ENCODE measurements around the gene S1PR4.

S1PR4 gene

DNA sequence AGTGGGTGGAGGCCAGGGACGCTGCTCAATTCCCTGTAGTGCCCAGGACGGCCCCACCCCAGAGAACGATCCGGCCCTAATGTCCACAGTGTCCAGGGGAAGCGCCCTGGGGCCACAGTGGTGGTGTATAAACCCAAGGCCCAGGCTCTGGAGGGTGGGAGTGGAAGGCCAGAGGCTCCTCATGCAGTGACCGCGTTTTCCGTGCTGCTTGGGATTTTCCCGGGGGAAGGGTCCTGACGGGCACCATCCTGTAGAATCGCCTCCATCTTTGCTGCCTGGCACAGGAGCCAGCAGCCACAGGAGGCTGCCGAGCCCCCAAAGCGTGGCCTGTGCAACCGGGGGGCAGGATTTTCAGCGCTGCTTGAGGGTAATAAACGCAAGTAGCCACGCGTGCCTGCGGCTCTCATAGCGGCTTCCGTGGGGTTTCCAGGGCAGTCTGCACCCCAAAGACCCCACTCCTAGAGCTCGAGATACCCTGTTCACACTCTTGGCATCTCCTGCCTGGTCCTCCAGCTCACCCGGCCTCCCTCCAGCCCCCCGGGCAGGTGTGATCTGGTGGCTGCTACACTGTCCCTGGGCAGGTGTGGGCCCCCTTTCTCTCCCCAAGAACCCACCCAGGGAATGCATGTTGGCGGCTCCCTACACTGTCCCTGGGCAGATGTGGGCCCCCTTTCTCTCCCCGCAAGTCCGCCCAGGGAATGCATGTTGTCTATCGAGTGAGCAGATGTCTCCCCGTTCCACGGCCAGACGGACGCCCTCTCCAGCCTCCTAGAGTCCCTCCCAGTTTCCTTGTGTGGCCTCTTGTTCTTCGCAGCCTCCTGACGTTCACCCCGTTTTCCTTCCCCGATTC, 9.3 kb downstream of the S1PR4 start:
- Histone ChIP-seq H2AFZ (ENCODE audit: low read depth, low read length, severe bottlenecking) (no peak overlapping the region), H3K27me3 (ENCODE audit: low read length) (no peaks in the 10 kb centered on the region), H3K9me3 (ENCODE audit: insufficient read depth, low read length) (no peaks in the 10 kb centered on the region), H3K4me2 (ENCODE audit: low read depth, low read length, poor library complexity, severe bottlenecking) (peak overlapping the region; percentile 87), H3K9ac (ENCODE audit: low read length) (no peak overlapping the region), H3K4me3 (ENCODE audit: insufficient read depth, low read length, poor library complexity, severe bottlenecking) (no peak overlapping the region), H3F3A (ENCODE audit: insufficient read depth) (no peaks in the 10 kb centered on the region), H3K27ac (ENCODE audit: low read depth, low read length) (no peak overlapping the region), H4K20me1 (ENCODE audit: low read depth, low read length) (no peaks in the 10 kb centered on the region), H3K9me2 (replicated peaks; ENCODE audit: insufficient read depth, low read length) (no peaks in the 10 kb centered on the region), H3K79me2 (ENCODE audit: insufficient read depth, low read length) (peaks cover 59% of the 10 kb centered on the region), H3K36me3 (ENCODE audit: low read length) (no peaks in the 10 kb centered on the region)
- TF ChIP-seq, protein P1, sequence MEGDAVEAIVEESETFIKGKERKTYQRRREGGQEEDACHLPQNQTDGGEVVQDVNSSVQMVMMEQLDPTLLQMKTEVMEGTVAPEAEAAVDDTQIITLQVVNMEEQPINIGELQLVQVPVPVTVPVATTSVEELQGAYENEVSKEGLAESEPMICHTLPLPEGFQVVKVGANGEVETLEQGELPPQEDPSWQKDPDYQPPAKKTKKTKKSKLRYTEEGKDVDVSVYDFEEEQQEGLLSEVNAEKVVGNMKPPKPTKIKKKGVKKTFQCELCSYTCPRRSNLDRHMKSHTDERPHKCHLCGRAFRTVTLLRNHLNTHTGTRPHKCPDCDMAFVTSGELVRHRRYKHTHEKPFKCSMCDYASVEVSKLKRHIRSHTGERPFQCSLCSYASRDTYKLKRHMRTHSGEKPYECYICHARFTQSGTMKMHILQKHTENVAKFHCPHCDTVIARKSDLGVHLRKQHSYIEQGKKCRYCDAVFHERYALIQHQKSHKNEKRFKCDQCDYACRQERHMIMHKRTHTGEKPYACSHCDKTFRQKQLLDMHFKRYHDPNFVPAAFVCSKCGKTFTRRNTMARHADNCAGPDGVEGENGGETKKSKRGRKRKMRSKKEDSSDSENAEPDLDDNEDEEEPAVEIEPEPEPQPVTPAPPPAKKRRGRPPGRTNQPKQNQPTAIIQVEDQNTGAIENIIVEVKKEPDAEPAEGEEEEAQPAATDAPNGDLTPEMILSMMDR (IDR thresholded peaks at IDR 0.05; ENCODE audit: insufficient read depth, low read length, poor library complexity, severe bottlenecking): no peak
- no peak for TF ChIP-seq EZH2phosphoT487 (conservative IDR thresholded peaks at IDR 0.05; ENCODE audit: low read length)

DNA sequence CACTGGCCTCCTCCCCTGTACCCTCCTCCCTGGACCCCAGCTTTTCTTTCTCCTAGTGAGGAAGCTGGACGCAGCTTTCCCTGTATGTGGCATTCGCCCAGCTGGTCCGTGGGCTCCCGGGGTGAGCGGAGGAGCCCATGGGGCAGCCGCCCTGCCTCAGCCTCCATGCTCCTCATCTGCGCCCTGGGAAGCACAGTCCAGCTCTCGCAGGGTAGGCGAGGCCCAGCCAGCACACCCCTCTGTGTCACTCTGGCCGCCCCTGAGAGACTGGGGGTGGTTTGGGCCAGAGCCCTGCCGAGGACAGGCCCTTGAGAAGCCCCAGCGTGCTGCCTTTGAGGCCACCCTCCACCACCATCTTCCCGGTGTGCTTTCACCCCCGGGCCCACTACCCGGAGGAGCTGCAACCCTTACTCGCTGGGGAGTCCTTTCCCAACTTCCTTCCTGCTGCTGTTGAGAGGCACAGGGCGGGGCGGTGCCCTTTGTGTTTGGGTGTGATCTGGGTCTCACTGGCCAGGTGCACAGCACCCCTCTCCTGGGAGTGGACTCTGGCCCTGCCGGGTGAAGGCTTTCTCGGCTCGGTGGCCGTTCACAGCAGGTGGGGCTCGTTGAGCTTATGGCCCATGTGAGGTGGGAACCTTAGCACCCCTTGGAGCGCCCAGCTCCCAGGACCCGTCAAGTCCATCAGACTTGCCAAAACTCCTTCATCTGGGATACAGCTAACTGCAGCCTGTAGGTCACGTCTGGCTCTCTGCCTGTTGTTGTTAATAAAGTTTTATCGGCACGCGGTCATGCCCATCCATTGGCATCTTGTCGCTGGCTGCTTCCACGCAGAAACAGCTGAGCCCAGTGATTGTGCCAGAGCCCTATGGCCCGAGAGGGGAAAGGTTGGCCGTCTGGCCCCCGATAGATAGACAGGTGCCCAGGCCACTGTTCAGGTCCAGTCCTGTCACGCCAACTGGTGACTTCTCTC, 10.3 kb downstream of the S1PR4 start:
- Histone ChIP-seq H3K9ac (ENCODE audit: low read length) (no peak overlapping the region), H2AFZ (ENCODE audit: low read depth, low read length, severe bottlenecking) (no peak overlapping the region), H3K27me3 (ENCODE audit: low read length) (no peaks in the 10 kb centered on the region), H4K20me1 (ENCODE audit: low read depth, low read length) (no peaks in the 10 kb centered on the region), H3K79me2 (ENCODE audit: insufficient read depth, low read length) (peaks cover 59% of the 10 kb centered on the region), H3K9me2 (replicated peaks; ENCODE audit: insufficient read depth, low read length) (no peaks in the 10 kb centered on the region), H3F3A (ENCODE audit: insufficient read depth) (no peaks in the 10 kb centered on the region), H3K36me3 (ENCODE audit: low read length) (no peaks in the 10 kb centered on the region), H3K4me3 (ENCODE audit: insufficient read depth, low read length, poor library complexity, severe bottlenecking) (no peak overlapping the region), H3K27ac (ENCODE audit: low read depth, low read length) (no peak overlapping the region), H3K9me3 (ENCODE audit: insufficient read depth, low read length) (no peaks in the 10 kb centered on the region), H3K4me2 (ENCODE audit: low read depth, low read length, poor library complexity, severe bottlenecking) (no peak overlapping the region)
- TF ChIP-seq EZH2phosphoT487 (conservative IDR thresholded peaks at IDR 0.05; ENCODE audit: low read length): no peak
- TF ChIP-seq, protein P1 (IDR thresholded peaks at IDR 0.05; ENCODE audit: insufficient read depth, low read length, poor library complexity, severe bottlenecking): no peak

DNA sequence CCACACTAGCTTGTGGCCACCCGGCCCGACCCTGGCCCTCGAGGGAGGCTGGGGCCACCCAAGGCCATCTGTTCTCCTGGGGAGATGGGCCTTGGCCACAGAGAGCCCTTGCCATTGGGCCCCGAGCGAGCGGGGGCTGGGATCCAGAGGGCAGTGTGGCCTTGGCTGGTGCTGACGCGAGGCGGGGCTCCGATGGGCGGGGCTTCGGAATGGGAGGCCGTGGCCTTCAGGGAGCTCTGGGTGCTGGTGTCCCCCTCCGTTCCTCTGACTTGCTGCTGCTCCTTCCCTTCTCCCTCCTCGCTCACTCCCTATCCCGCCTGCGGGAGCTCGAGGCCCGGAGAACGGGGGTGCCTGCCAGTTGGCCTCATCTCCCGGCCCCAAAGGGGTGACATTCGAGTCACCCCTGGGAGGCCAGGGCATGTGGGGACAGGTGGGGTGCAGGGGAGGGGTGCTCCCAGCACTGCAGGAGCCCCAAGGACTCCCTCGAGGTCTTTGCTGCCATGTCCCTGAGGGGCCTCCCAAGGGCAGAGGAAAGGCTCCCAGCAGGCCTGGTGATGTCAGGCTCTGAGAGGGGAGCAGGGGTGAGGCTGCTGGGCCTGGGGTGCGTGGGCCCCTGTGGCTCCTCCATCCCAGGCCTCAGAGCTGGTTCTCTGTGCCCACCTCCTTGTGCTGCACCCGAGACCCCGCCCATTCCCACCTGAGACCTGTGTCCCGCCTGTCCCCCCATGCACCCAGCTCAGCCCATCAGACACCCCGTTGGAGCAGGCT, 11.3 kb downstream of the S1PR4 start:
- no peak overlapping the region for H3K27ac ChIP-seq (ENCODE audit: low read depth, low read length)
- no peaks in the 10 kb centered on the region for H3K36me3 ChIP-seq (ENCODE audit: low read length)
- H3K9me3 ChIP-seq (ENCODE audit: insufficient read depth, low read length): no peaks in the 10 kb centered on the region
- no peak overlapping the region for H3K9ac ChIP-seq (ENCODE audit: low read length)
- no peak overlapping the region for H3K4me3 ChIP-seq (ENCODE audit: insufficient read depth, low read length, poor library complexity, severe bottlenecking)
- H4K20me1 ChIP-seq (ENCODE audit: low read depth, low read length): no peaks in the 10 kb centered on the region
- no peak overlapping the region for H2AFZ ChIP-seq (ENCODE audit: low read depth, low read length, severe bottlenecking)
- TF ChIP-seq, protein P1 (IDR thresholded peaks at IDR 0.05; ENCODE audit: insufficient read depth, low read length, poor library complexity, severe bottlenecking): no peak
- no peak for TF ChIP-seq EZH2phosphoT487 (conservative IDR thresholded peaks at IDR 0.05; ENCODE audit: low read length)
- H3F3A ChIP-seq (ENCODE audit: insufficient read depth): 0 out of 2 replicates have a peak, but pooled peaks cover 3% of the 10 kb centered on the region
- no peaks in the 10 kb centered on the region for H3K27me3 ChIP-seq (ENCODE audit: low read length)
- no peak overlapping the region for H3K4me2 ChIP-seq (ENCODE audit: low read depth, low read length, poor library complexity, severe bottlenecking)
- no peaks in the 10 kb centered on the region for H3K9me2 ChIP-seq (replicated peaks; ENCODE audit: insufficient read depth, low read length)
- peaks cover 59% of the 10 kb centered on the region for H3K79me2 ChIP-seq (ENCODE audit: insufficient read depth, low read length)

Measured in SU-DHL-6 (cell line).